ENCODE data around the gene COL1A1. TPM values are rescaled to one million over a fixed set of nuclear protein-coding genes. Genes with fewer than 3 reads are reported as not detected.
A peak's percentile ranks its signal among the peaks of the same experiment; 100 is the strongest.

Gene COL1A1
- total and polyA plus RNA-seq, 4 donors, result 8.3 to 72.5 (median 35.8) TPM

- peaks cover 0 to 1% (median 0%) of the 10 kb centered on the region in 4 donors for H3K36me3 ChIP-seq (ENCODE audit: control insufficient read depth in 4 of 4, insufficient read depth in 3 of 4, low read depth in 1 of 4, low read length in 3 of 4)
- peak; percentile 49 for DNase-seq (ENCODE audit: low spot score)
- WGBS, result 5% methylated on average over 25 of the region's 25 CpGs
- no peaks in the 10 kb centered on the region for H3K27me3 ChIP-seq (ENCODE audit: control insufficient read depth in 4 of 4, insufficient read depth in 4 of 4, low read length in 3 of 4)
- peaks cover 27 to 70% (median 63%) of the 10 kb centered on the region in 4 donors for H3K4me1 ChIP-seq (ENCODE audit: control insufficient read depth in 4 of 4, insufficient read depth in 4 of 4, low read length in 3 of 4)
- H3K27ac ChIP-seq (ENCODE audit: low read depth in 1 of 2, low read length in 2 of 2), result peak overlapping the region; percentile 74 to 80
- peak overlapping the region; percentile 28 to 56 for H3K9ac ChIP-seq (ENCODE audit: low read depth in 1 of 2, low read length in 2 of 2)
- TF ChIP-seq TAF1 (conservative IDR thresholded peaks at IDR 0.05), result no peak
- TF ChIP-seq JUND (IDR thresholded peaks at IDR 0.05), result no peak
- TF ChIP-seq FOXA2 (IDR thresholded peaks at IDR 0.05), result no peak
- TF ChIP-seq REST (IDR thresholded peaks at IDR 0.05), result no peak
- TF ChIP-seq EGR1 (IDR thresholded peaks at IDR 0.05; ENCODE audit: low read depth in 2 of 2), result no peak
- no peak for TF ChIP-seq ZBTB33 (IDR thresholded peaks at IDR 0.05)
- no peak for TF ChIP-seq FOXA1 (IDR thresholded peaks at IDR 0.05)
- no peak for TF ChIP-seq NR2F2 (IDR thresholded peaks at IDR 0.05)
- no peak for TF ChIP-seq SP1 (IDR thresholded peaks at IDR 0.05)
- TF ChIP-seq CTCF (IDR thresholded peaks at IDR 0.05; ENCODE audit: low read depth, low read length, missing input control), result no peak
- TF ChIP-seq MAX (IDR thresholded peaks at IDR 0.05), result no peak
- no peak for TF ChIP-seq GABPA (IDR thresholded peaks at IDR 0.05 in 1 of 2, conservative IDR thresholded peaks at IDR 0.05 in 1 of 2)
- no peak for TF ChIP-seq ATF3 (IDR thresholded peaks at IDR 0.05)
- TF ChIP-seq RAD21 (IDR thresholded peaks at IDR 0.05), result no peak
- no peak for TF ChIP-seq RXRA (IDR thresholded peaks at IDR 0.05)
- no peak for TF ChIP-seq YY1 (IDR thresholded peaks at IDR 0.05)
- no peak for TF ChIP-seq HNF4A (conservative IDR thresholded peaks at IDR 0.05)
- peak overlapping the region; percentile 52 to 73 (median 70) for H3K4me3 ChIP-seq (ENCODE audit: low read depth in 1 of 3, low read length in 3 of 3)
- H3K9me3 ChIP-seq (ENCODE audit: control insufficient read depth in 4 of 4, low read length in 3 of 4), result no peaks in the 10 kb centered on the region
Measured at GRCh38 chr17:50148226-50149090, 53.0 kb downstream of the COL1A1 start.

Data from liver (tissue), 9 donors.